GM23338 (cell line): ENCODE data around the gene TSPOAP1. TPM values are rescaled to one million over a fixed set of nuclear protein-coding genes. Genes with fewer than 3 reads are reported as not detected.

Experiments used
- ATAC-seq: fragments of 200-7000 bp; cut with Tn5 transposase; 3 replicates; pipeline ENCODE4 v1.9.1; 2020
- DNase-seq: peaks from one replicate; pipeline ENCODE4 v3.0.0-alpha.2; 2015; ENCODE audit warnings: low spot score
- H2AFZ ChIP-seq: fragments of 200-600 bp; sonication (generic); 2 replicates; pipeline ENCODE4 v1.8.0; 2016; ENCODE audit warnings: antibody characterized with exemption, mild to moderate bottlenecking, moderate library complexity
- H3F3A ChIP-seq: fragments of 200-600 bp; sonication (generic); replicated peaks from 2 replicates; pipeline ENCODE4 v1.8.0; 2017; ENCODE audit warnings: antibody characterized with exemption, mixed run types, low read depth
- H3K27ac ChIP-seq: fragments of 200-600 bp; sonication (generic); 2 replicates; pipeline ENCODE4 v1.6.1; 2016; ENCODE audit warnings: low read depth
- H3K27me3 ChIP-seq: fragments of 200-600 bp; sonication (generic); 2 replicates; pipeline ENCODE4 v1.8.0; 2016; ENCODE audit warnings: mild to moderate bottlenecking, mixed run types, moderate library complexity; ENCODE audit not compliant: insufficient read depth
- H3K36me3 ChIP-seq: fragments of 200-600 bp; sonication (generic); 2 replicates; pipeline ENCODE4 v1.8.0; 2016; ENCODE audit warnings: mild to moderate bottlenecking; ENCODE audit not compliant: insufficient read depth
- H3K4me1 ChIP-seq: fragments of 200-600 bp; sonication (generic); 2 replicates; pipeline ENCODE4 v1.8.0; 2016; ENCODE audit warnings: mild to moderate bottlenecking, moderate library complexity; ENCODE audit not compliant: insufficient read depth
- H3K4me2 ChIP-seq: fragments of 200-600 bp; sonication (generic); 2 replicates; pipeline ENCODE4 v1.7.1; 2017; ENCODE audit warnings: mixed run types
- H3K4me3 ChIP-seq: fragments of 200-600 bp; sonication (generic); 2 replicates; pipeline ENCODE4 v1.6.1; 2016; ENCODE audit warnings: mixed run types
- H3K79me2 ChIP-seq: fragments of 200-600 bp; sonication (generic); replicated peaks from 2 replicates; pipeline ENCODE4 v1.8.0; 2017; ENCODE audit warnings: mild to moderate bottlenecking; ENCODE audit not compliant: insufficient read depth
- H3K9me2 ChIP-seq: fragments of 200-600 bp; sonication (generic); 2 replicates; pipeline ENCODE4 v1.8.0; 2017; ENCODE audit not compliant: insufficient read depth
- H4K20me1 ChIP-seq: fragments of 200-600 bp; sonication (generic); replicated peaks from 2 replicates; pipeline ENCODE4 v1.8.0; 2017; ENCODE audit warnings: mild to moderate bottlenecking; ENCODE audit not compliant: insufficient read depth
- H3K27ac Mint-ChIP-seq: 2 replicates; pipeline ENCODE4 v1.8.0; 2020; ENCODE audit warnings: inconsistent platforms, mild to moderate bottlenecking, moderate library complexity, mixed read lengths
- H3K27me3 Mint-ChIP-seq: 3 replicates; pipeline ENCODE4 v1.8.0; 2022; ENCODE audit warnings: low read depth, mild to moderate bottlenecking, moderate library complexity, mixed read lengths, inconsistent platforms; ENCODE audit not compliant: insufficient read depth, poor library complexity
- H3K36me3 Mint-ChIP-seq: 3 replicates; pipeline ENCODE4 v1.8.0; 2021; ENCODE audit warnings: low read depth, mild to moderate bottlenecking, inconsistent platforms, moderate library complexity, mixed read lengths
- H3K4me1 Mint-ChIP-seq: 3 replicates; pipeline ENCODE4 v1.8.0; 2020; ENCODE audit warnings: mild to moderate bottlenecking, inconsistent platforms, mixed read lengths
- H3K4me3 Mint-ChIP-seq: 3 replicates; pipeline ENCODE4 v1.8.0; 2021; ENCODE audit warnings: moderate library complexity, mild to moderate bottlenecking, inconsistent platforms, mixed read lengths
- H3K9me3 Mint-ChIP-seq: 3 replicates; pipeline ENCODE4 v1.8.0; 2020; ENCODE audit warnings: moderate library complexity, mild to moderate bottlenecking, inconsistent platforms, mixed read lengths
- CREB1 ChIP-seq: fragments of 250-450 bp; sonication (Bioruptor Pico); IDR thresholded peaks from 2 replicates; pipeline ENCODE4 v1.5.0; 2020; ENCODE audit warnings: low read depth, mild to moderate bottlenecking, moderate library complexity
- EZH2 ChIP-seq: fragments of 200-600 bp; sonication (generic); IDR thresholded peaks from one replicate; pipeline ENCODE4 v1.8.0; 2017; ENCODE audit warnings: antibody characterized with exemption, mild to moderate bottlenecking, low read depth; ENCODE audit not compliant: unreplicated experiment
- EZH2phosphoT487 ChIP-seq: fragments of 200-600 bp; sonication (generic); IDR thresholded peaks from one replicate; pipeline ENCODE4 v1.8.1; 2018; ENCODE audit warnings: antibody characterized with exemption; ENCODE audit not compliant: unreplicated experiment
- JUNB ChIP-seq: IDR thresholded peaks from one replicate; pipeline ENCODE4 v1.6.1; 2016; ENCODE audit warnings: antibody characterized with exemption; ENCODE audit not compliant: unreplicated experiment
- NANOG ChIP-seq: IDR thresholded peaks from 2 replicates; pipeline ENCODE4 v1.6.1; 2016; ENCODE audit warnings: antibody characterized with exemption, borderline replicate concordance
- POLR2AphosphoS5 ChIP-seq: IDR thresholded peaks from 2 replicates; pipeline ENCODE4 v1.6.1; 2016; ENCODE audit warnings: antibody characterized with exemption, low read depth
- STAT1 ChIP-seq: IDR thresholded peaks from one replicate; pipeline ENCODE4 v1.6.1; 2016; ENCODE audit warnings: antibody characterized with exemption; ENCODE audit not compliant: unreplicated experiment
- ZNF114 ChIP-seq: fragments of 250-450 bp; sonication (Bioruptor Pico); IDR thresholded peaks from 2 replicates; pipeline ENCODE4 v1.5.0; 2020; ENCODE audit warnings: mild to moderate bottlenecking, moderate library complexity
- polyA plus RNA-seq: library from polyadenylated mRNA; unstranded; fragments of >200 nt; fragmentation: Nextera tagmentation; extraction: Ambion mirVana; gene quantifications from 2 replicates; pipeline ENCODE4 v1.2.1, GENCODE V29; 2016
- total RNA-seq: library from RNA; depleted of rRNA; stranded (reverse); fragments of >200 nt; shearing (Covaris generic); gene quantifications from 2 replicates; pipeline ENCODE4 v1.2.3, GENCODE V29; 2014
- TF ChIP-seq, protein P1 (sequence below), 2 experiments: fragments of 200-600 bp in 1 of 2; sonication (generic) in 1 of 2; conservative IDR thresholded peaks; 2 replicates each; pipeline versions ENCODE4 v1.5.1 to v1.6.1; 2016 to 2017; ENCODE audit warnings: antibody characterized with exemption in 2 of 2, low read depth in 2 of 2, mild to moderate bottlenecking in 2 of 2, moderate library complexity in 1 of 2

Gene TSPOAP1
- total and polyA plus RNA-seq, 2 experiments from 2014 or later = 7.3 to 11.8 TPM

DNA sequence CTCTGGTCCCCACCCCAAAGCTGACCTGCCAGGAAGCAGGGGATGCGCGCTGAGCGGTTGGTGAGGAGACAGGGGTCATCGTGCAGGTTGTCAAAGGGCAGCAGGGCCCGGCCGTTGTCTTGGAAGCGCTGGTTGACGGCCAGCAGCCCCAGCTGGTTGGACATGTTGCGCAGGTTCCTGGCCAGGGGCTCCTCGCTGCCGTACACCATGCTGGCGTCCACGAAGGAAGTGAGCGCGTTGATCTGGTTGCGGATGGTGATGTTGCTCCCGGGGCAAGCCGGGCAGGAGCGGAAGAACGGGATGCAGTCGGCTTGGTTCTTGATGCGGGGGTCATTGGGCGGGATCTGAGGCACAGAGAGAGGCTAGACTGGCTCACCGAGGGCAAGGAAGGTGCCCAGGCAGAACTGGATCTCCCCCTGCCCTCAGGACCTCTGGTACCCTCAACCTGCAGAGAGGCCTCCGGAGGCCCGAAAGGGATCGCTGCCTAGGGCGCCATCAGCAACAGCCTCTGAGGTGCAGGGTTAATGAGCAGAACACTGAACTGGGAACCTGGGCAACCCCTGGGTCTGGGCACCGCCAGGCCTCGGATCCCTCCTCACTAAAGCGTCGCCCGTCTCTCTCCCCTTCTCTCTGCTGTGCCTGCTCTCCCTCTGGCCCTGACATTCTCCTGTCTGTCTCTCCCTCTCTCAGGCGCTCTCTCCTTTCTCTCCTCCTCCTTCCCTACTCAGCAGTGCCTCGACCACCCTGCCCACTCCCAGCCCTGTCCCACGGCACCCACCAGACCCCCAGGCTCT lies 50.6 kb downstream of the TSPOAP1 start:
- Histone ChIP-seq H3F3A (no peaks in the 10 kb centered on the region), H2AFZ (peak overlapping the region; percentile 90; the same call in 1 of the 2 replicates), H3K27ac (no peak overlapping the region), H3K27me3 (peaks cover 30% of the 10 kb centered on the region), H3K4me1 (no peaks in the 10 kb centered on the region; the same call in 1 of the 2 replicates), H3K4me3 (no peak overlapping the region), H3K79me2 (no peaks in the 10 kb centered on the region), H3K4me2 (no peak overlapping the region), H3K9me2 (peaks cover 5% of the 10 kb centered on the region; the same call in 1 of the 2 replicates), H3K36me3 (no peaks in the 10 kb centered on the region), H4K20me1 (no peaks in the 10 kb centered on the region)
- no peak for ATAC-seq
- Mint-ChIP-seq H3K4me3 (no peak overlapping the region), H3K27me3 (peaks cover 23% of the 10 kb centered on the region), H3K4me1 (peaks cover 6% of the 10 kb centered on the region; the same call in 2 of the 3 replicates), H3K27ac (no peak overlapping the region), H3K9me3 (no peaks in the 10 kb centered on the region), H3K36me3 (no peaks in the 10 kb centered on the region)
- no peak for DNase-seq
- TF ChIP-seq STAT1 (no peak), POLR2AphosphoS5 (no peak), ZNF114 (CRISPR knock-in tag) (no peak), NANOG (no peak), JUNB (no peak), EZH2 (no peak)

DNA sequence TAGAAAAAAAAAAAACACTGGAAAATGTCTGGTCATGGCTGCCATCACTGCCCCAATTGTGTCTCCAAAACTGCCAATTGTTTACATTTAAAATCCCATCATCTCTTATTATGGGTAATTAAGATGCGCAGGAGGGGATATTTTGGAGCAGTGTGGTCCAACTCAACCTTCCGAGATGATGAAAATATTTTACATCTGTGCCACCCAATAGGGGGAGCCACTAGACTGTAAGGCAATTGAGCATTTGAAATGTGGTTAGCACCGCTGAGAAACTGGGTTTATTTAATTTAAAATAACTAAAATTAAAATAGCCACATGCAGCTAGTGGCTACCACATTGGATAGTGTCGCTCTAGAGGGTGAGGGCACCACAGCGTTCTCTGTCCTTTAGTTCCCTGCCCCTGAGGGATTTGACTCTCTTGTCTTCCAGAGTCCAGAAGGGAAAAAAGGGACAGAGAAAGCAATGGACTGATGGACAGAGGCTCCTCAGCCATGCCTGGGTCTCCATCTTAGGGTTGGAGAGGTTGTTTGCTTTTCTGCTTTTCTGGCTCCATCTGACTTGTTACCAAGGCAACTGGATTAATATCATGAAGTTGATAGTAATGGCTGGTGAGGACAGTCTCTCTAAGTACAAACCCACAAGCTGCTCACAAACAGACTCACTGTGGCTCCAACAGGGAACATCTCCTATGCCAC lies 51.3 kb downstream of the TSPOAP1 start:
- no peak overlapping the region for H3K4me3 Mint-ChIP-seq
- no peaks in the 10 kb centered on the region for H3K9me3 Mint-ChIP-seq
- Histone ChIP-seq H4K20me1 (no peaks in the 10 kb centered on the region), H3K4me3 (no peak overlapping the region), H3K9me2 (peaks cover 5% of the 10 kb centered on the region; the same call in 1 of the 2 replicates), H3K27ac (no peak overlapping the region), H3K36me3 (no peaks in the 10 kb centered on the region), H3K4me1 (no peaks in the 10 kb centered on the region; the same call in 1 of the 2 replicates), H3K27me3 (peaks cover 30% of the 10 kb centered on the region), H3F3A (no peaks in the 10 kb centered on the region), H3K4me2 (no peak overlapping the region), H2AFZ (no peak overlapping the region), H3K79me2 (no peaks in the 10 kb centered on the region)
- ATAC-seq (0 out of 3 replicates have a peak, but pooled peaks have one; percentile 10), DNase-seq (peak; percentile 57)
- no peaks in the 10 kb centered on the region for H3K36me3 Mint-ChIP-seq
- H3K27ac Mint-ChIP-seq = no peak overlapping the region
- H3K27me3 Mint-ChIP-seq = peaks cover 23% of the 10 kb centered on the region
- H3K4me1 Mint-ChIP-seq = peaks cover 6% of the 10 kb centered on the region; the same call in 2 of the 3 replicates
- no peak for TF ChIP-seq NANOG
- TF ChIP-seq EZH2phosphoT487 = no peak
- no peak for TF ChIP-seq EZH2
- no peak for TF ChIP-seq CREB1 (CRISPR knock-in tag)
- TF ChIP-seq, protein P1, sequence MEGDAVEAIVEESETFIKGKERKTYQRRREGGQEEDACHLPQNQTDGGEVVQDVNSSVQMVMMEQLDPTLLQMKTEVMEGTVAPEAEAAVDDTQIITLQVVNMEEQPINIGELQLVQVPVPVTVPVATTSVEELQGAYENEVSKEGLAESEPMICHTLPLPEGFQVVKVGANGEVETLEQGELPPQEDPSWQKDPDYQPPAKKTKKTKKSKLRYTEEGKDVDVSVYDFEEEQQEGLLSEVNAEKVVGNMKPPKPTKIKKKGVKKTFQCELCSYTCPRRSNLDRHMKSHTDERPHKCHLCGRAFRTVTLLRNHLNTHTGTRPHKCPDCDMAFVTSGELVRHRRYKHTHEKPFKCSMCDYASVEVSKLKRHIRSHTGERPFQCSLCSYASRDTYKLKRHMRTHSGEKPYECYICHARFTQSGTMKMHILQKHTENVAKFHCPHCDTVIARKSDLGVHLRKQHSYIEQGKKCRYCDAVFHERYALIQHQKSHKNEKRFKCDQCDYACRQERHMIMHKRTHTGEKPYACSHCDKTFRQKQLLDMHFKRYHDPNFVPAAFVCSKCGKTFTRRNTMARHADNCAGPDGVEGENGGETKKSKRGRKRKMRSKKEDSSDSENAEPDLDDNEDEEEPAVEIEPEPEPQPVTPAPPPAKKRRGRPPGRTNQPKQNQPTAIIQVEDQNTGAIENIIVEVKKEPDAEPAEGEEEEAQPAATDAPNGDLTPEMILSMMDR (conservative IDR thresholded peaks at IDR 0.05; ENCODE audit: low read depth in 2 of 2) = peak; percentile 70 to 78
